ENCODE data around the gene GNA14. TPM values are rescaled to one million over a fixed set of nuclear protein-coding genes. Genes with fewer than 3 reads are reported as not detected.

Gene GNA14
- total RNA-seq, 1 donor from 2014 or later = 11.0 TPM

GRCh38 chr9:77582961-77583576, 65.1 kb downstream of the GNA14 start:
- H3K4me1 ChIP-seq = peaks cover 6% of the 10 kb centered on the region
- H3K4me3 ChIP-seq = no peak overlapping the region
- H3K27ac ChIP-seq = no peak overlapping the region
- no peak for DNase-seq (ENCODE audit: extremely low spot score in 2 of 2)
- intact Hi-C loops (cut with DNase I) = no loop called here
- TF ChIP-seq, protein P1, sequence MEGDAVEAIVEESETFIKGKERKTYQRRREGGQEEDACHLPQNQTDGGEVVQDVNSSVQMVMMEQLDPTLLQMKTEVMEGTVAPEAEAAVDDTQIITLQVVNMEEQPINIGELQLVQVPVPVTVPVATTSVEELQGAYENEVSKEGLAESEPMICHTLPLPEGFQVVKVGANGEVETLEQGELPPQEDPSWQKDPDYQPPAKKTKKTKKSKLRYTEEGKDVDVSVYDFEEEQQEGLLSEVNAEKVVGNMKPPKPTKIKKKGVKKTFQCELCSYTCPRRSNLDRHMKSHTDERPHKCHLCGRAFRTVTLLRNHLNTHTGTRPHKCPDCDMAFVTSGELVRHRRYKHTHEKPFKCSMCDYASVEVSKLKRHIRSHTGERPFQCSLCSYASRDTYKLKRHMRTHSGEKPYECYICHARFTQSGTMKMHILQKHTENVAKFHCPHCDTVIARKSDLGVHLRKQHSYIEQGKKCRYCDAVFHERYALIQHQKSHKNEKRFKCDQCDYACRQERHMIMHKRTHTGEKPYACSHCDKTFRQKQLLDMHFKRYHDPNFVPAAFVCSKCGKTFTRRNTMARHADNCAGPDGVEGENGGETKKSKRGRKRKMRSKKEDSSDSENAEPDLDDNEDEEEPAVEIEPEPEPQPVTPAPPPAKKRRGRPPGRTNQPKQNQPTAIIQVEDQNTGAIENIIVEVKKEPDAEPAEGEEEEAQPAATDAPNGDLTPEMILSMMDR (IDR thresholded peaks at IDR 0.05) = no peak
- TF ChIP-seq POLR2AphosphoS5 (IDR thresholded peaks at IDR 0.05; ENCODE audit: insufficient read depth in 1 of 2, low read depth in 1 of 2) (no peak), POLR2A (IDR thresholded peaks at IDR 0.05) (no peak)
- H3K36me3 ChIP-seq = no peaks in the 10 kb centered on the region
- H3K9me3 ChIP-seq = no peaks in the 10 kb centered on the region
- H3K27me3 ChIP-seq = no peaks in the 10 kb centered on the region

GRCh38 chr9:77582525-77582924, 65.6 kb downstream of the GNA14 start:
- no peaks in the 10 kb centered on the region for H3K27me3 ChIP-seq
- no peak overlapping the region for H3K27ac ChIP-seq
- no peak for TF ChIP-seq POLR2A (IDR thresholded peaks at IDR 0.05)
- TF ChIP-seq, protein P1 (IDR thresholded peaks at IDR 0.05) = no peak
- no peak for TF ChIP-seq POLR2AphosphoS5 (IDR thresholded peaks at IDR 0.05; ENCODE audit: insufficient read depth in 1 of 2, low read depth in 1 of 2)
- H3K4me3 ChIP-seq = no peak overlapping the region
- no peaks in the 10 kb centered on the region for H3K36me3 ChIP-seq
- peaks cover 6% of the 10 kb centered on the region for H3K4me1 ChIP-seq
- DNase-seq (ENCODE audit: extremely low spot score in 2 of 2) = no peak
- intact Hi-C loops (cut with DNase I) = no loop called here
- no peaks in the 10 kb centered on the region for H3K9me3 ChIP-seq

DNA sequence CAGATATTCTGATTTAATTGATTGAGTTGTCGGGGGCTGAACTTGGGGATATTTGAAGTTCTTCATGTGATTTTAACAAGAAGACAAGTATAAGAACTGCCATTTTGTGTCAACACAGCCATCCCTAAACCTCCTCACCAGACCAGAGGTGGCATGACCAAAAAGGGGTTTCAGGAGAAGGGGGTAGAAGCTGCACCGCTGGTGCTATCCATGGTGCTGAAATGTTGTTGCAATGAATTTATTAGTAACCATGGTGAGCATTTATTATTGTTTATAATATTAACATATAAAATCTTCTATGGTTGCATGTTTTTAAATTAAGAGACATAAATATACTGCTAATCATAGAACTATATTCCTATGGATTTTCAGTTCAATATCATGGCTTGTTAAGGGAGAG, 72.3 kb downstream of the GNA14 start:
- H3K4me1 ChIP-seq = no peaks in the 10 kb centered on the region
- intact Hi-C loops (cut with DNase I) = no loop called here
- H3K4me3 ChIP-seq = no peak overlapping the region
- H3K36me3 ChIP-seq = no peaks in the 10 kb centered on the region
- no peaks in the 10 kb centered on the region for H3K27me3 ChIP-seq
- no peak for DNase-seq (ENCODE audit: extremely low spot score in 2 of 2)
- H3K9me3 ChIP-seq = no peaks in the 10 kb centered on the region
- TF ChIP-seq, protein P1 (IDR thresholded peaks at IDR 0.05) = no peak
- TF ChIP-seq POLR2AphosphoS5 (IDR thresholded peaks at IDR 0.05; ENCODE audit: insufficient read depth in 1 of 2, low read depth in 1 of 2) (no peak), POLR2A (IDR thresholded peaks at IDR 0.05) (no peak)
- no peak overlapping the region for H3K27ac ChIP-seq

DNA sequence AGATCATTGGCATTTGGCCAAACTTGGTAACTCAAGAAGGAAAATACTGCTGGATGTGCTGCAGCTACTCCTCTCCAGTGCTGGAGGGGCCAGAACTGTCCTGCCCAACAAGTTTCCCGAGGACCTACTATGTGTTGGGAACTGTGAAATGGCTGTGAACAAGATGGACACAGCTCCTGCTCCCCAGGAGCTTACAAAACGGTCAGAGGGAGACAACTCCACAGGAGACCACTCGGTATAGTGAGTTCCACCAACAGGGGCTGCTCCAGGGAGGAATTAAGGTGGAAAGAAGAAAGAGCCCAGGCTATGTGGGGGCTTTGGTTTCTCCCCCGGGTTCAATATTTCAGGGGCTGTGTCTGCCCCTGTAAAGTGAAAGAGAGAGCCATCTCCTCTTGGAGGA, 78.8 kb downstream of the GNA14 start:
- no peaks in the 10 kb centered on the region for H3K27me3 ChIP-seq
- no peak overlapping the region for H3K4me3 ChIP-seq
- DNase-seq (ENCODE audit: extremely low spot score in 2 of 2) = no peak
- no peaks in the 10 kb centered on the region for H3K4me1 ChIP-seq
- TF ChIP-seq, protein P1 (IDR thresholded peaks at IDR 0.05) = no peak
- TF ChIP-seq POLR2A (IDR thresholded peaks at IDR 0.05) = no peak
- TF ChIP-seq POLR2AphosphoS5 (IDR thresholded peaks at IDR 0.05; ENCODE audit: insufficient read depth in 1 of 2, low read depth in 1 of 2) = no peak
- intact Hi-C loops (cut with DNase I) = no loop called here
- H3K36me3 ChIP-seq = no peaks in the 10 kb centered on the region
- no peaks in the 10 kb centered on the region for H3K9me3 ChIP-seq
- H3K27ac ChIP-seq = no peak overlapping the region

- H3K4me1 ChIP-seq = no peaks in the 10 kb centered on the region
- H3K9me3 ChIP-seq = no peaks in the 10 kb centered on the region
- no peak for DNase-seq (ENCODE audit: extremely low spot score in 2 of 2)
- TF ChIP-seq, protein P1 (IDR thresholded peaks at IDR 0.05) = no peak
- intact Hi-C loops (cut with DNase I) = no loop called here
- no peaks in the 10 kb centered on the region for H3K27me3 ChIP-seq
- no peak overlapping the region for H3K4me3 ChIP-seq
- H3K27ac ChIP-seq = no peak overlapping the region
- H3K36me3 ChIP-seq = no peaks in the 10 kb centered on the region
These were observed 84.9 kb downstream of the GNA14 start for GRCh38 chr9:77563174-77563573.
